Keratinocyte (primary cell): ENCODE results near the gene TMEM120B.

Source experiments
- CTCF ChIP-seq, 3 experiments: IDR thresholded peaks in 1 of 3; conservative IDR thresholded peaks in 1 of 3; optimal IDR thresholded peaks in 1 of 3; 2 replicates in 2 of 3; 3 replicates in 1 of 3; pipeline versions ENCODE3 to v1.5.1; 2011; ENCODE audit warnings: low read length in 3 of 3, mild to moderate bottlenecking in 3 of 3, moderate library complexity in 2 of 3, control low read depth in 1 of 3, inconsistent platforms in 1 of 3; ENCODE audit not compliant: insufficient read depth in 2 of 3; ENCODE audit errors: extremely low read depth in 1 of 3
- EZH2 ChIP-seq: IDR thresholded peaks from one replicate; pipeline ENCODE4 v1.6.1; 2012; ENCODE audit warnings: inconsistent platforms, mild to moderate bottlenecking, low read length, moderate library complexity

- no peak for TF ChIP-seq CTCF (optimal IDR thresholded peaks at IDR 0.05 in 1 of 3, IDR thresholded peaks at IDR 0.05 in 1 of 3, conservative IDR thresholded peaks at IDR 0.05 in 1 of 3; ENCODE audit: extremely low read depth in 1 of 3, insufficient read depth in 2 of 3, low read length in 3 of 3)
- TF ChIP-seq EZH2: no peak
Observed at GRCh38 chr12:121787063-121788025, 74.8 kb downstream of the TMEM120B start.
